Common myeloid progenitor, CD34-positive (primary cell): ENCODE results near the gene TSPEAR.
"Not testable (repeated sequence)": the region's sequence is repeated elsewhere in the genome, so short reads cannot be mapped to it uniquely, and the experiment has no call there.

Experiments
- CTCF ChIA-PET: fragments of 350-600 bp; sonication (Branson Sonifier 250); formaldehyde crosslinking; loops from one replicate; lab custom pipeline; 2021; ENCODE audit warnings: antibody characterized with exemption; lab: Charles Lee
- POLR2A ChIA-PET: fragments of 350-600 bp; sonication (Branson Sonifier 250); formaldehyde crosslinking; loops from one replicate; lab custom pipeline; 2021; ENCODE audit warnings: antibody characterized with exemption; lab: Charles Lee
- DNase-seq, 3 donors: peaks; one replicate each; pipeline versions ENCODE4 v3.0.0 to v3.0.0-alpha.2; 2013
- H3K27ac ChIP-seq, 2 experiments: 1 replicate in 1 of 2; 2 replicates in 1 of 2; pipeline ENCODE4 v1.7.0; 2013; ENCODE audit warnings: inconsistent platforms in 2 of 2, low read length in 2 of 2, mild to moderate bottlenecking in 2 of 2, low read depth in 1 of 2, moderate library complexity in 1 of 2; ENCODE audit not compliant: severe bottlenecking in 2 of 2, insufficient read depth in 1 of 2, poor library complexity in 1 of 2
- H3K27me3 ChIP-seq, 5 experiments: replicated peaks in 2 of 5; 1 replicate in 3 of 5; 2 replicates in 2 of 5; pipeline versions ENCODE4 v1.6.1 to v1.7.0; 2013; ENCODE audit warnings: low read length in 4 of 5, mild to moderate bottlenecking in 2 of 5, moderate library complexity in 2 of 5, inconsistent platforms in 1 of 5; ENCODE audit not compliant: insufficient read depth in 5 of 5, control insufficient read depth in 4 of 5
- H3K36me3 ChIP-seq, 4 experiments: 1 replicate in 2 of 4; 2 replicates in 2 of 4; pipeline versions ENCODE4 v1.6.1 to v1.7.0; 2013; ENCODE audit warnings: low read length in 3 of 4, control low read depth in 1 of 4, mild to moderate bottlenecking in 1 of 4; ENCODE audit not compliant: control insufficient read depth in 4 of 4, insufficient read depth in 4 of 4
- H3K4me1 ChIP-seq, 4 experiments: 1 replicate in 3 of 4; 2 replicates in 1 of 4; pipeline versions ENCODE4 v1.6.1 to v1.7.1; 2013; ENCODE audit warnings: low read length in 3 of 4, mild to moderate bottlenecking in 3 of 4, control low read depth in 1 of 4, inconsistent platforms in 1 of 4, moderate library complexity in 1 of 4; ENCODE audit not compliant: control insufficient read depth in 4 of 4, insufficient read depth in 4 of 4; ENCODE audit errors: control extremely low read depth in 1 of 4
- H3K4me3 ChIP-seq, 7 experiments: 1 replicate in 4 of 7; 2 replicates in 3 of 7; pipeline versions ENCODE4 v1.5.1 to v1.7.0; 2013; ENCODE audit warnings: mild to moderate bottlenecking in 7 of 7, low read length in 6 of 7, moderate library complexity in 6 of 7, inconsistent platforms in 2 of 7, low read depth in 2 of 7, control low read depth in 1 of 7; ENCODE audit not compliant: insufficient read depth in 4 of 7, control insufficient read depth in 1 of 7; ENCODE audit errors: extremely low read depth in 1 of 7
- H3K9me3 ChIP-seq, 5 experiments: 1 replicate in 4 of 5; 2 replicates in 1 of 5; pipeline versions ENCODE4 v1.6.1 to v1.7.1; 2013; ENCODE audit warnings: low read length in 4 of 5, mild to moderate bottlenecking in 2 of 5, inconsistent platforms in 1 of 5, low read depth in 1 of 5, moderate library complexity in 1 of 5; ENCODE audit not compliant: control insufficient read depth in 4 of 5, insufficient read depth in 2 of 5; ENCODE audit errors: control extremely low read depth in 1 of 5
- WGBS: methylation state at CpG from one replicate; pipeline ENCODE4 v1.1.5; 2013; ENCODE audit not compliant: insufficient coverage; 5-methylcytosine and 5-hydroxymethylcytosine counted together

The TSPEAR gene

GRCh38 chr21:44689740-44690139, 21.6 kb downstream of the TSPEAR start:
- H3K27ac ChIP-seq, CTCF ChIA-PET, POLR2A ChIA-PET, H3K36me3 ChIP-seq, DNase-seq, H3K4me3 ChIP-seq: not testable (repeated sequence)
- peaks cover 0 to 18% (median 8%) of the 10 kb centered on the region in 5 experiments for H3K9me3 ChIP-seq
- H3K27me3 ChIP-seq, result peaks cover 4 to 19% (median 5%) of the 10 kb centered on the region in 5 experiments
- 100% methylated on average over 2 of the region's 3 CpGs for WGBS
- H3K4me1 ChIP-seq, result peaks cover 0 to 16% (median 10%) of the 10 kb centered on the region in 4 experiments

DNA sequence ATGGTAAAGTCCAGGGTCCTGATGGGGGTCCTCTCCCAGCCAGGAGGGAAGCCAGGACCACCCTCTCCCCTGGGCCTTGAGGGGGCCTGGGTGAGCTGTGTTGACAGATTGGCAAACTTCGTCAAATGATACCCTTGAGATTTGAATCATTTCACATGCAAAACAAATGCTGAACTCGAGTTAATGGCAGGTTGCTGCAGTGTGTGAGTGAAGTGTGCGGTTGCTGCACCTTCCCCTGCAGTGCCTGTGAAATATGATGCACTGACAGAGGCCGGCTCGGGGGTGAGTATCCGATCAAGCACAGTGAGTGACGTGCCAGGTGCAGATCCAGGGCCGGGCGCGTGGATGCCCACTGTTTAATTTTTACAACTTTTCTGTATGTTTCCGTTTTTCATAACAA, 23.7 kb downstream of the TSPEAR start:
- peaks cover 0 to 12% (median 4%) of the 10 kb centered on the region in 5 experiments for H3K27me3 ChIP-seq
- no peak for DNase-seq
- CTCF ChIA-PET, result no interaction called here

DNA sequence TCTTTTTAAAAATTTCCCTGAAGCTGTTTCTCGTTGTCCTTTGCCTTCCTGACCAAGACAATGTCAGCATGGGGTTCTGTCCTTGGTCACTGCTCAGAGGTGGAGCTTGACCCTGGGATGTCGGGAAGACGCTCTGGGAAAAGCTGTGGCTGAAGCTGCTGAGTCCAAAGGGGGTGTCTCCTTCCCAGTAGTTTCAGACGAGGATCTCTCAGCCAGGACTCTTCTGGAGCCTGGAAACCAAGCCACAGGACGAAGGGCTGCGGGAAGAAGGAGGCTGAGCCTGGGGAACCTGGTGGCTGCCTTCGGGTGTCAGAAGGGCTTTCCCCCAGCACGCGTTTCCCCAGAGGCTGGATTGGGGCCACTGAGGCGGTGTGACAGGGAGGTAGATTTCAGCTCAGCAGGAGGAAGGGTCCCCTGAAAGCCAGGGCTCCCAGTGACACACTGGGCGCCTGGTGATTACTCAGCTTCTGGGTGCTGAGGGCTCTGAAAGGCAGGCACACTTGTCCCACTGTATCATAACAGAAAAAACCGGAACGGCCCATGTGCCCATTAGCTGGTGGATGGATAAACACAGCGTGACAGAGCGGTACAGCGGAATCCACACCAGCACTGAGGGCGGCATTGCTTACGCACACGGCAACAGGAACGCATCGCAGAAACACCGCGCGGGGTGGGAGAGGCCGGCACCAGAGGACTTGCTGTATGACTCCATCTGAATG, 24.4 kb downstream of the TSPEAR start:
- POLR2A ChIA-PET, result interaction anchor here (0.6 kb wide), 1 partner anchor 32 kb away, joined by 3 read pairs; no protein-coding TSS in a partner anchor

More for the DNA sequence above, 23.7 kb downstream of the TSPEAR start:
- 91% methylated on average over 8 of the region's 11 CpGs for WGBS
- H3K4me3 ChIP-seq, result no peak overlapping the region
- H3K36me3 ChIP-seq, result no peaks in the 10 kb centered on the region
- H3K4me1 ChIP-seq, result peaks cover 0 to 16% (median 10%) of the 10 kb centered on the region in 4 experiments
- POLR2A ChIA-PET, result no interaction called here
- H3K27ac ChIP-seq, result no peak overlapping the region
- H3K9me3 ChIP-seq, result peaks cover 0 to 6% (median under 1%) of the 10 kb centered on the region in 5 experiments

DNA sequence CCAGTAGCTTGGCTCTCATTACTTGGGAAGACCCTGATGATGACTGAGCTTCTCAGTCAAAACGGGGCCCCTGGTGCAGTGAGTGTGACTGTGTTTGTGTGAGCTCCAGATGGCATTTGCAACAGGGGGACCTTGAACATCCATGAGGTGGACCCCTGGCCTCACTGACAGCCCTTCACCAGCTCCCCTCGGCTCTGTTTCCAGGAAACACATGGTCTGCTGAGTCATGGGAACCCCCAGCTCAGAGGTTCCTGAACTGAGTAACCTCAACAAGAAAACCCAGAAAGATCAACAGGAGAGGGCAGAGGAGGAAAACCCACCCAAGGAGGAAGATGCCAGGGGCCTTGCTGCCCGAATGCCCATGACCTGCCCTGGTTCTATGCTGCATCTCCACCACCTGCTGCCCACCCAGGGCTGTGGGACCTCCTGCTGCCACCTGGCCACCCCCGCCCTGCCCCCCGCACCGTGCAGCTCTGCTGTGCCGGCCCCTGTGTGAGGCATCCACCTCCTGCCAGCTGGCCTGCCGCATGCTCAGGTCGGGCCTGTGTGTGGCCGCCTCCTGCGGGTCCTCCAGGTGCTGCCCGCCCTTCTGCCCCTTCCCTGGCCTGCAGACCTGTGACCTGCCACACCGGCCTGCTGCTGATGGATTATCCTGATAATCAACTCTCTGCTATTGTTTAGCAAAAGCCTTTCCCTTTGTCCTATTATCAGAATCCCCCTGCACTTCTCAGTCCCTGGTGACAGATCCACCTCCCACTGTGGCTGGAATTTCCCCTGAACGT, 25.2 kb downstream of the TSPEAR start:
- DNase-seq, result peak; percentile 44 to 95 (median 95)
- Histone ChIP-seq H3K27me3 (peaks cover 0 to 11% (median 5%) of the 10 kb centered on the region in 5 experiments), H3K36me3 (no peaks in the 10 kb centered on the region), H3K9me3 (no peaks in the 10 kb centered on the region), H3K4me1 (peaks cover 0 to 16% (median 10%) of the 10 kb centered on the region in 4 experiments), H3K27ac (no peak overlapping the region), H3K4me3 (no peak overlapping the region)
- WGBS, result 33% methylated on average over 11 of the region's 14 CpGs
- CTCF ChIA-PET, result no interaction called here
- POLR2A ChIA-PET, result interaction anchor here (0.6 kb wide), 1 partner anchor 31 kb away, joined by 3 read pairs; no protein-coding TSS in a partner anchor

More for the DNA sequence above, 24.4 kb downstream of the TSPEAR start:
- DNase-seq, result no peak
- WGBS, result 92% methylated on average over 22 of the region's 25 CpGs
- Histone ChIP-seq H3K4me3 (no peak overlapping the region), H3K27me3 (peaks cover 0 to 12% (median 5%) of the 10 kb centered on the region in 5 experiments), H3K27ac (no peak overlapping the region), H3K9me3 (peaks cover 0 to under 1% (median 0%) of the 10 kb centered on the region in 5 experiments), H3K36me3 (no peaks in the 10 kb centered on the region), H3K4me1 (peaks cover 0 to 16% (median 10%) of the 10 kb centered on the region in 4 experiments)
- CTCF ChIA-PET, result no interaction called here

- POLR2A ChIA-PET, H3K4me3 ChIP-seq, H3K9me3 ChIP-seq, H3K27me3 ChIP-seq, DNase-seq, CTCF ChIA-PET, H3K36me3 ChIP-seq, H3K27ac ChIP-seq: not testable (repeated sequence)
- peaks cover 0 to 16% (median 10%) of the 10 kb centered on the region in 4 experiments for H3K4me1 ChIP-seq
- 100% methylated on average over 2 of the region's 6 CpGs for WGBS
Observed at GRCh38 chr21:44685050-44685449, 26.3 kb downstream of the TSPEAR start.

GRCh38 chr21:44684483-44684882, 26.9 kb downstream of the TSPEAR start:
- WGBS, result 63% methylated on average over 3 of the region's 6 CpGs
- Histone ChIP-seq H3K27ac (no peak overlapping the region), H3K4me1 (peaks cover 0 to 16% (median 10%) of the 10 kb centered on the region in 4 experiments), H3K27me3 (peaks cover 0 to 4% (median 0%) of the 10 kb centered on the region in 5 experiments), H3K4me3 (no peak overlapping the region), H3K36me3 (no peaks in the 10 kb centered on the region), H3K9me3 (no peaks in the 10 kb centered on the region)
- no peak for DNase-seq
- CTCF ChIA-PET, result no interaction called here
- POLR2A ChIA-PET, result no interaction called here
